Neural progenitor cell (in vitro differentiated cells): Measurements from ENCODE around the gene MAN1A1.

Experiments used
- CTCF ChIP-seq: fragments of 200-600 bp; sonication (generic); IDR thresholded peaks from 2 replicates; pipeline ENCODE4 v1.5.1; 2017; ENCODE audit warnings: antibody characterized with exemption, mild to moderate bottlenecking
- EZH2 ChIP-seq: fragments of 200-600 bp; sonication (generic); IDR thresholded peaks from 2 replicates; pipeline ENCODE4 v1.6.1; 2017; ENCODE audit warnings: antibody characterized with exemption, mild to moderate bottlenecking, moderate library complexity

DNA sequence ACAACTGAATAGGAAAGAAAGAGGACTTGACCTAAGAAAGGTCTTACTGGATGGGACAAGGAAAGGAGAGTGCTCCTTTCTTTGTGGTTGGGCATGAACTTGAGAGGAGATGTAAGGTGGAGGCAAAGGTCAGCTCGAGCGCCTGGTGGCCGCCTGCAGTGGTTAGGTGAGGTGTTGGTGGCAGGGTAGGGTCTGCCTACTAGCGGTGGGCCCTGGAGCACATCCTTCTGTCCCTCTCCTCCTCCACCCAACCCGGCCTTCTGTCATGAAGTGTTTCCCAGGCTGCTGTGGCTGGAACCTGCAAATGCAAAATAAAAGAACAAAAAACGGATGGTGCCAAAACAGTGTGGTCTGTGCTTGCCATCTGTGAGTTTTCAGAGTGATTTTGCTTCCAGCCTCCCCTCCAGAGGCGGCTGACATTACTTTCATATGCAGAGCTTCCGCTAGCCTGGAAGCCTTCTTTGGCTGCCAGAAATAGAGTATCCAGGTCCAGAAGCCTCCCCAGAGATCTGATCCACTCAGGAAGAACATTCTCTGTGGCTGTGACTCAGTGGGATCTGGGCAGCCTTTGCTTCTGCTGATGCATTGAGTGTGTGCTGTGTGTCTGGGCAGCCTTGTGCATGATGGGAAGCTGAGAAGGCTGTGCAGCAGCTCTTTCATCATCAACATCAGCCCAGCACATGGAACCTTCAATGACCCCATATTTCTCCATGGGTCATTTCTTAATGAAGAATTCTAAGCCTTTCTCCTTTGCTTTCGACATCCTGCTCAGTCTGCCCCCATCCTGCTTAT, 191.3 kb downstream of the MAN1A1 start:
- TF ChIP-seq CTCF, result no peak
- TF ChIP-seq EZH2, result no peak
